ENCODE data around the gene FCHO2.

GRCh38 chr5:72956324-72957140 lies 691 bp downstream of the FCHO2 start:
- no peak for TF ChIP-seq CTCF (IDR thresholded peaks at IDR 0.05)
- no peak for TF ChIP-seq POLR2A (IDR thresholded peaks at IDR 0.05)
